MG63 (cell line): ENCODE data around the gene ADGRF1. TPM values are rescaled to one million over a fixed set of nuclear protein-coding genes. Genes with fewer than 3 reads are reported as not detected.

Experiments
- DNase-seq: peaks from one replicate; pipeline ENCODE4 v3.0.0-alpha.2; 2020
- H3K27me3 ChIP-seq: fragments of 250-450 bp; sonication (Bioruptor Pico); 2 replicates; pipeline ENCODE4 v1.5.1; 2020; ENCODE audit warnings: mild to moderate bottlenecking, moderate library complexity
- H3K36me3 ChIP-seq: fragments of 250-450 bp; sonication (Bioruptor Pico); 2 replicates; pipeline ENCODE4 v1.5.1; 2020; ENCODE audit warnings: mild to moderate bottlenecking, moderate library complexity
- H3K4me3 ChIP-seq: fragments of 250-450 bp; sonication (Bioruptor Pico); 2 replicates; pipeline ENCODE4 v1.5.1; 2020; ENCODE audit warnings: mild to moderate bottlenecking, moderate library complexity
- H3K9me3 ChIP-seq: fragments of 250-450 bp; sonication (Bioruptor Pico); 2 replicates; pipeline ENCODE4 v1.5.1; 2020; ENCODE audit warnings: mild to moderate bottlenecking, moderate library complexity
- total RNA-seq: library from RNA; depleted of rRNA; stranded (reverse); fragments of >200 nt; shearing (Covaris generic); gene quantifications from 2 replicates; pipeline ENCODE4 v1.2.3, GENCODE V29; 2014; ENCODE audit warnings: low replicate concordance; rRNA removed

ADGRF1 gene
- total RNA-seq, 1 experiment from 2014 or later: not detected

DNA sequence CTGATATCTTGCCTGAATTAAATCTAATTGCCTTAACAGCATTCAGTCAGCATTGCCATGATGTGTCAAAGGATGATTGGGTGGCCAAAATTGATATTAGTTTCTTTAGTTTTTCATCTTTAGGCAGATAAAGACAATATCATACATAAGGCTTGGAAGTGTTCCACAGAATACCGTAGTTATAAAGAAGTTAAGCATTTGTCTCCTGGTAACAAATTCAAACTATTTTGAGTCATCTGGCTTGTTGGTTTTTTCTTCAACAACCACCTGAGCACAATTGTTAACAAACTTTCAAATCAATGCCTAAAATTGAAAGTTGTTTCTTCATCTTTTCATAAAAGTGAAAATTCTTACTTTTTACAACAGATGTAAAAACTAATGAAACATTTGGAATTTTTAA, 72.9 kb downstream of the ADGRF1 start:
- H3K36me3 ChIP-seq: no peaks in the 10 kb centered on the region
- H3K9me3 ChIP-seq: no peaks in the 10 kb centered on the region
- no peaks in the 10 kb centered on the region for H3K27me3 ChIP-seq
- H3K4me3 ChIP-seq: no peak overlapping the region
- DNase-seq: no peak

DNA sequence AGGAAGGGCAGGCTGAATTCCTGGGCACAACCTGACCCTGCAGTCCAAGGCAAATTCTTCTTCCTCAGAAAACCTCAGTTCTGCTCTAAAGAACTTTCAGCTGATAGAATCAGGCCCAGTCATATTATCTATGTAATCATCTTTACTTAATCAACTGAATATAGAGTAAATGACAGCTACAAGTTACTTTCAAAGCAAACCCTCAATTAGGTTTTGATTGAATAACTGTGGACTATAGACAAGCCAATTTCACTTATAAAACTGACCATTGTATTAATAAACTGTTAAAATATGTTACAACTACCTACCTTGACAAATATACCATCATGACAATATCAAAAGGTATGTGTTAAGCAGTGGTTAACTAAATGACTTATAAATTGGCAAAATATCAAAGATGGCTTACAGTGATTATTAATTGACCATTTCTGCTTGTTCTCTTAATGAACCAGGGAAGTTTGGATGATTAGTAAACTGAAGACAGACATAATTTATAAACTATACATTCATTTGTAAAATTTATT, 74.2 kb downstream of the ADGRF1 start:
- Histone ChIP-seq H3K4me3 (no peak overlapping the region), H3K9me3 (no peaks in the 10 kb centered on the region), H3K27me3 (no peaks in the 10 kb centered on the region), H3K36me3 (no peaks in the 10 kb centered on the region)
- DNase-seq: no peak

DNA sequence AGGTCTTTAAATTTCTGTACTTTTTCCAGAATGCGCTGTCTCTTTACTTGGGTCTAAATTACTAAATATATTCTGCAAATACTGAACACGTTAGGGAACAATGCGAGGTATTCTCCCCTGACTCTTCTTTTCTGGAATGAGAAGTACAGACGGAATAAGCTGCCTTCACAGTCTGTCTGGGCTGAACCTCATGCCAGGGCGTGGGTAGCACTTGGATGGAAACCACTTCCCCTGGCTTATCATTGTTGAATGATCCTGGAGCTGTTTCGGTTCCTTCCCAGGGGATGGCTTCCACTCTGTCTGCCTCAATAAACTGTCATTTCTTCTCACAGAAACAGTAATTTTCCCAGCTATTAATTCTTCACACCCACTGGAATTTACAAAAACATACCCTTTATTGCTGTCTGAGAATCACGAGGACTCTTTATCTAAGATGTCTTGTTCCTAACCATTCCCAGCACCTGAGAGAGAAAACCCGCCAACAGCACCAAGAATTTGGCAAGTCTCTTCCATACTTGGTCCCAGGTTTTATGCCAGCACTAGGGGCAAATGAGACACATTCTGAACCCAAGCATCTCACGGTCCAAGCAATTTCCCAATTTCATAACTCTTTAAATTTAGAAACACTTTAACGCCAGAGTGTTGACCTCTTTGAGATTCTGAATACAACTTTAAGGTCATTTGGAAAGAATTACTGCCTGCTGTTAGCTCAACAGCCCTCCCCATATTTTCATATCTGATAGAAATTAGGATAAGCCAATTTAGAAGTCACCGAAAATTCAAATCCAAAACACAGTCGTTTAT, 77.2 kb downstream of the ADGRF1 start:
- H3K9me3 ChIP-seq: no peaks in the 10 kb centered on the region
- no peaks in the 10 kb centered on the region for H3K36me3 ChIP-seq
- no peak overlapping the region for H3K4me3 ChIP-seq
- DNase-seq: peak; percentile 13
- no peaks in the 10 kb centered on the region for H3K27me3 ChIP-seq

DNA sequence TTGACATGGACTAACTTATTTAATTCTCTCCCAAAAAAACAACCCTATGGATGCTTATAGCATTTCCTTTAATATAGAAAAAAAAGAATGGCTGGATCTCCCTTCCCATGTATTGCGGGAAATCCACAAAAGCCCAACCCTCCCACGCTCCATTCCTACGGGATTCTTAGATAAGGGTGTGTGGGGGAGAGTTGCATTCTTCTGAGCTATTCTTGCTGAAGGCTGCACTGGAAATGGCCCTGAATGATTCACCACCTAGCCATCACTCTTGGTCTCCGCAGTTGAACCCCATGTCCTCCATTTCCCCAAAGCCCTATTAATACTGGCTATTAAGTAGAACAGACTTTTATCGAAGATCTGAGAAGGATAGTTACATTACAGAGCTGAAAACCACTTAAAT, 78.5 kb downstream of the ADGRF1 start:
- Histone ChIP-seq H3K4me3 (no peak overlapping the region), H3K36me3 (no peaks in the 10 kb centered on the region), H3K9me3 (no peaks in the 10 kb centered on the region), H3K27me3 (no peaks in the 10 kb centered on the region)
- DNase-seq: no peak

DNA sequence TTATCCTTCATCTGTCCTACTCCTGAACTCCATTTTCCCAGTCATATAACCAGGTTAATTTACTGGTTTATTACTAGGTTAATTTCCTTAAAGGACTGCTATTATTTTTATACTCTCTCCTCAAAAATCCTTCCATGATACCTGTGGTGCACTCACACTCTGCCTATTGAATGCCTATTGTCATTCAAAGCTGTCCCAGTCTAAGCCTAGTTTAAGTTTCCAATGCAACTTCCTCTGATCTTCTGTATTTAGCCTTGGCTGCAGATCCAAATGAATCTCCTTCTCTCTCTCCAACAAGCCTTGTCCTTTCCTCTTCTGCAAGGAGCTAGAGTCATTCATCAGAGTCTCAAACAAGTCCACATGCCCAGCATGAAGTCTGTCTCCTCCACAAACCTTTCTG, 79.1 kb downstream of the ADGRF1 start:
- no peaks in the 10 kb centered on the region for H3K27me3 ChIP-seq
- no peak overlapping the region for H3K4me3 ChIP-seq
- no peaks in the 10 kb centered on the region for H3K36me3 ChIP-seq
- H3K9me3 ChIP-seq: no peaks in the 10 kb centered on the region
- no peak for DNase-seq

DNA sequence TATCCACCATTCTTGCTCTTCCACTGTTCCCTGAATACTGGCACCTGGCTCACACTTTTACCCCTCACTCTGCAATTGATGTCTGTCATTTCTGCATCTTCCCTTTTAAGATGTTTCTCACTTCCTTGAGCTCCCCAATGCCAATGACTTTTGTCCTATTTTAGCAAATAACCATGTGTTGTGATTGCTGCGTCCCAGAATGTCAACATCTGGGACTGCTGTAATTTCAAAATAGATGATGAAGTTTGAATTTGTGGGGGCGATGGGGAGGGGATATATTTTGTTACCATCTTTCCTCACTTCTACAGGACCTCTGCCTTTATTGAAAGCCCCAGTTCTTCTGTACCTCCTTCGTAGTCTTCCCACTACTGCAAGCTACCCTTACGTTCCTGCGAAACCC, 80.4 kb downstream of the ADGRF1 start:
- Histone ChIP-seq H3K9me3 (no peaks in the 10 kb centered on the region), H3K4me3 (no peak overlapping the region), H3K27me3 (no peaks in the 10 kb centered on the region), H3K36me3 (no peaks in the 10 kb centered on the region)
- no peak for DNase-seq

DNA sequence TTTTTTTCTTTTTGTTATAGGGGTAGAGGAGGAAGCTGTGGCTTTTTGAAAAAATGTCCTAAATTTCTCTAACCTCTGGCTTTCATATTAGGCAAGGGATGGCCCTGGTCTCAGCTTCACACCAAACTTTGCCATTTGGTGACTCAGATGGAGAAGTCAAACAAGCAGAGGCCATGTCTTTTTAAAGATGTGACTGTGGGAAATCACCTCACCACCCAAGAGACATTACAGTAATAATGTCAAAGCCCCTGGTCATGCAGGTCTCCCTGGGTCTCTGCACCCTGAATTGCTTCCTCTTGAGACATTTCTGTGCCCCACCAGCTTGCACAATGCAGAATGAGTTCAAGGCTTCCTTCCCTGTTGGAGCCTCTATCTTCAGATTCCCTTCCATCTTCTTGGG, 80.9 kb downstream of the ADGRF1 start:
- Histone ChIP-seq H3K27me3 (no peaks in the 10 kb centered on the region), H3K9me3 (no peaks in the 10 kb centered on the region)

DNA sequence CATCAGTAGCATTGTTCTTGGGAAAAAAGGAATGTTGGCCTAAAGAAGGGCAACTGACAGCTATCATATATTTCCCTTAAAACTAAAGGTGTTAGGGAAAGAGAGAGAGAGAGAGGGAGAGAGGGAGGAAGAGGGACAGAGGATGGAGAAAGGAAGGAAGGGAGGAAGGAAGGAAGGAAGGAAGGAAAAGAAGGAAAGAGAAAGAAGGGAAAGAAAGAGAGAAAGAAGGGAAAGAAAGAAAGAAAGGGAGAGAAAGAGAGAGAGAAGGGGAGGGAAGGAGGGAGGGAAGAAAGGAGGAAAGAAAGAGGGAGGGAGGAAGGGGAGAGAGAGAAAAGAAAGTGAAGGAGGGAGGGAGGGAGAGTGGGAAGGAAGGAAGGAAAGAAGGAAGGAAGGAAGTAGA, 82.7 kb downstream of the ADGRF1 start:
- no peaks in the 10 kb centered on the region for H3K27me3 ChIP-seq
- no peaks in the 10 kb centered on the region for H3K36me3 ChIP-seq
- DNase-seq: no peak
- H3K9me3 ChIP-seq: no peaks in the 10 kb centered on the region
- H3K4me3 ChIP-seq: no peak overlapping the region

More for the DNA sequence above, 80.9 kb downstream of the ADGRF1 start:
- no peaks in the 10 kb centered on the region for H3K36me3 ChIP-seq
- H3K4me3 ChIP-seq: no peak overlapping the region
- no peak for DNase-seq

DNA sequence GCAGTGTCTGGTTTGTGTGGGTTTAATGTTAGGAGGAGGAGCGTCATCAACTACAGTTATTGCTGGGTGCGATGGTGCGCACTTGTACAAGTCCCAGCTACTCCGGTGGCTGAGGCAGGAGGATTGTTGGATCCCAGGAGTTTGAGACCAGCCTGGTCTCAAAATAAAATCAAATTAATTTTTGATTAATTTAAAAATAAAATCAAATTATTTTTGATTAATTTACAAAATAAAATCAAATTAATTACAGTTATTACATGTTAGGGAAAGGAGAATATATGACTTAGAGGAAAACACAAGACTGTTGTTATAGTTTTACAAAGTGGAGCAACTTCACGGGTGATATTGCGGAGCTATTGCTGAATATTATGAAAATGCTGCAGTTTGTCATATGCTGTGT, 85.7 kb downstream of the ADGRF1 start:
- Histone ChIP-seq H3K36me3 (no peaks in the 10 kb centered on the region), H3K4me3 (no peak overlapping the region), H3K27me3 (no peaks in the 10 kb centered on the region)

DNA sequence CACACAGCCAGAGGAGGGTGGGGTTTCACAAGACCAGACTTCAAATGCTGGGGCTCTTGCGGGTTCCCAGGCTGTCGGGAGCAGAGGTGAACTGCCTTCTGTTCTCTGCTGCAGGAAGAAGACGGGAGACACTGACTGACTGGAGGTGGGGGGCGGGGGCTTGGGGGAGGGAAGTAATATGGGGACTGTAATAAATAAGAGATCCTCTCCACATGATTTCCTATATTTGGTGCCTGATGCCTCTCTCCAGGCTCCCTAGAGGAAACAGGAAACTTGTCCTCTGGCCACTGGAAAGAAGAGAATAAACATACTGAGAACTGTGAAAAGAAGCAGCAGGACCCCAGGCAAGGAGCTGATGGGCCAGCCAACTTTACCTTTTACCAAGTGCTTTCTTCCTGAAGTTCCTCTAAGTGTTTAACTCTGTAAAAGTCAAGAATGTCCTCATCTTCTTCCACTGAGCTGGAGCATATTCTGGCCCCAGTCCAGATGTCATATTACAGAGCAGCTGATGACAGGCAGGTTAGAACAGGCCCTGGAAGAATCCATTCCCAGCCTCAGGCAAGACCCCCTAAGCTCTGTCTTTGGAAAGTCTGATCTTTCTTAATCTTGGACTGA, 87.2 kb downstream of the ADGRF1 start:
- Histone ChIP-seq H3K4me3 (no peak overlapping the region), H3K36me3 (no peaks in the 10 kb centered on the region), H3K9me3 (no peaks in the 10 kb centered on the region), H3K27me3 (no peaks in the 10 kb centered on the region)
- no peak for DNase-seq

More for the DNA sequence above, 85.7 kb downstream of the ADGRF1 start:
- no peaks in the 10 kb centered on the region for H3K9me3 ChIP-seq
- no peak for DNase-seq

DNA sequence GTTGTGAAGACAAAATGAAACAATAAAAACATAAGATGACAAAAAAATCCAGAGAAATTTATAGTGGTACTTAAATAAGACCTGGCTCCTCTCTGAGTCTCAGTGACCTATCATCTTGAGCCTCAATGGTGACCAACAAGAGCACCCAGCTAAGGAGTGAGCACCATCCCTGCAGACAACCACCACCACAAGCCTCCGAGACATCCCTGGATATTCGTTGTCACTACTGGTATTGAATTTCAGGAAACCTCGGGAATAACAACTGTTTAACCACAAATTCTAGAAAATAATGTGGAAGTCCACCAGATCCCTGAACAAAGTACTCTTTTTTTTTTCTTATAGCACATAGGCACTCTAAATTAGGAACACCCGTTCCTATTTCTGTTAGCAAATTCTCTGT, 88.2 kb downstream of the ADGRF1 start:
- no peaks in the 10 kb centered on the region for H3K9me3 ChIP-seq
- H3K4me3 ChIP-seq: no peak overlapping the region
- DNase-seq: no peak
- H3K27me3 ChIP-seq: no peaks in the 10 kb centered on the region
- H3K36me3 ChIP-seq: no peaks in the 10 kb centered on the region

DNA sequence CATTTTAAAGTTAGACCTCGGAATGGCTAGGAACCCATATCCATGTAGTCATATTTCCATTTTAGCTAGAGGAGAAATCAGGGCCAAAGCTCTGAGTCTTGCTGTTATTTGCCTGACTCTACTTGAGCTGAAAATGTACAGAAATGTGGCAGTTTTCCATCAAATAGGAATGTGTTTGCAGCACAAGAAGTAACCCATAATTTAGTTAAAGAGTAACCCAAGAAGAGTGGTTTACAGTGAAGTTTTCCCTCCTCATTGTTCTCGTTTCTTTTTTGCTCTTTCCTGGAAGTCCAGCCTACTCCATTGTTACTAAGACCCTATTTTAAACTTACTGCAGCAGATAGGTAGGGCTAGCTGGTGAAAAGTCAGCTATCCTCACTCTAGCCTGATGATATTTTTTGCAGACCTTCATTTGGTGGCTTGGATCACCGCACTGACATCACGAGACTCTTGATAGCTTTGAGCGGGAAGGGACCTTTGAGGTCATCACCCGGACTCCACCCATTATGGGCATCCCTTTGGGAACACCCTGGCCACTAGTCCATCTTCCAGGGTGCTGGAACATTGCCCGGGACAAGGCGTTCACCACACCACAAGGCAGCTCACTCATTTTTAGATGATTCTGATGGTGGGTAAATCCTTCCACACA, 92.4 kb downstream of the ADGRF1 start:
- peak; percentile 6 for DNase-seq
- H3K9me3 ChIP-seq: no peaks in the 10 kb centered on the region
- H3K4me3 ChIP-seq: no peak overlapping the region
- no peaks in the 10 kb centered on the region for H3K36me3 ChIP-seq
- no peaks in the 10 kb centered on the region for H3K27me3 ChIP-seq

DNA sequence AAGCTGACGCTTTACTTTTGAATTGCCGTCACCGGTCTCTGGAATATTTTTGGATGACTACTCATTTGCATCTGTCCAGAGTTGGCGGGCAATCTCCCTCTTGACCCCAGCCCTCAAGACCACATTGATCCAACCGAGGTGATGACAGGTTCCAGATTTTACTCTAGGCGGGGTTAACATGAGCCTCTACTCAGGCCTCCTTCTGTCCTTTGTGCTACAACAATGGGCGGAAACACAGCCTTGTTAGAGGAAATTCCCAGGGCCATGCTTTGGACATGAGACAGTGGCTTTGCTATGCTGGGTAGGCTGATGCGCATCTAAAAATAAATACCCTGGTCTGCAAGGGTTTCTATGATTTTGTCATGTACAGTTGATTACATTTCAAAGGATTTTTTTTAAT, 93.4 kb downstream of the ADGRF1 start:
- no peaks in the 10 kb centered on the region for H3K9me3 ChIP-seq
- no peak for DNase-seq

More for the DNA sequence above, 93.4 kb downstream of the ADGRF1 start:
- Histone ChIP-seq H3K36me3 (no peaks in the 10 kb centered on the region), H3K4me3 (no peak overlapping the region), H3K27me3 (no peaks in the 10 kb centered on the region)

Other genes starting within 250 kb of the ADGRF1 start
- not detected in 2 replicates for gene MEP1A, start 248.9 kb downstream of the ADGRF1 start, total RNA-seq
- gene ADGRF5, start 120.4 kb downstream of the ADGRF1 start, total RNA-seq: not detected in 2 replicates